ENCODE measurements around the gene MYOM1.
"Not testable (repeated sequence)": the region's sequence is repeated elsewhere in the genome, so short reads cannot be mapped to it uniquely, and the experiment has no call there.

MYOM1 gene

DNA sequence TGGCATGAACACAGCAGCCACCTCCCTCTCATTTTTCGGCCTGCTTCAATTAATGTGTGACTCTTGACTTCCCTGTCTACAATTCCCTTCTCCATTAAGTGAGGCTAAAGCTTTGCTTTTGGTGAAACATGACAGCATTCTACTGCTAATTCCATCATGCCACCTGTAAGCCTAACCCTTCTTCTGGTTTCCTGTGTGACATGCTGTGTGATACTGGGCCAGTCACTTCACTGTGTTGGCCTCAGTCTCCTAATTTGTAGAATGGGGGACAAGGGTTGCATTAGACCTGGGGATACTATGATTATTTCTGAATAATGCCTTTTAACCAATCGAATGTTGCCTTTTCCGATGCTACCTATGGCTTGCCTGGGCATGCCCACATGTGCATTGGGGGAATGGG is 146.4 kb downstream of the MYOM1 start:
- DNase-seq, result not testable (repeated sequence)

GRCh38 chr18:3071676-3072075 is 148.1 kb downstream of the MYOM1 start:
- no peak for DNase-seq

DNA sequence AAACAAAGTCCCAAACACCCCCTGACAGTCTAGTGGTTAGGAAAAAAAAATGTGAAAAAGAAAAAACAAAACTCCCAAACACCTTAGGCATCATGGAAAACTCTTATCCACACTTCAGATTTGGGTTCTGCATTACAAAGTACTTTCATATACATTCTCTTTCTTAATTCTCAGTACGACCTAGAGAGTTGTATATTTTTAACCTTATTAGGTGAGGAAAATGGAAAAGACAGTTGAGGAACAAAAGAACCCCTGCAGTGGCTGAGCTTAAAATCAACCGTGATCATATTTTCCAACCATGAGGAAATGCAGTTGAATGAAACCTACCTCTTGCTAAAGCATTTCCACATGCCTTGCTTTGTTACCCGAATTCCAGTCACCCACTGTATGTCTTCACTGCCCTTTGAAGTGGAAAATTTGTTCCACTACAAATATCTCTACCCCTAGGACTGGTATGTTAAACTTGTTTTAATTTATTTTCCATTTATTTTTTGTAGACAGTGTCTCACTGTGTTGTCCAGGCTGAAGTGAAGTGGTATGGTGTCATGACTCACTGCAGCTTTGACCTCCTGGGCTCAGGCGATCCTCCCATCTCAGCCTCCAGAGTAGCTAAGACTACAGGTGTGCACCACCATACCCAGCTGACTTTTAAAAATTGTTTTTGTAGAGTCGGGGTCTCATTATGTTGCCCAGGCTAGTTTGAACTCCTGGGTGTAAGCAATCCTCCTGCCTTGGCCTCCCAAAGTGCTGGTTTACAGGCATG is 149.9 kb downstream of the MYOM1 start:
- no peak for DNase-seq

- peak; percentile 7 for DNase-seq
These were observed 152.0 kb downstream of the MYOM1 start for GRCh38 chr18:3067722-3068121.

GRCh38 chr18:3067165-3067661 is 152.6 kb downstream of the MYOM1 start:
- DNase-seq, result no peak

GRCh38 chr18:3066341-3067110 is 153.2 kb downstream of the MYOM1 start:
- no peak for DNase-seq

DNA sequence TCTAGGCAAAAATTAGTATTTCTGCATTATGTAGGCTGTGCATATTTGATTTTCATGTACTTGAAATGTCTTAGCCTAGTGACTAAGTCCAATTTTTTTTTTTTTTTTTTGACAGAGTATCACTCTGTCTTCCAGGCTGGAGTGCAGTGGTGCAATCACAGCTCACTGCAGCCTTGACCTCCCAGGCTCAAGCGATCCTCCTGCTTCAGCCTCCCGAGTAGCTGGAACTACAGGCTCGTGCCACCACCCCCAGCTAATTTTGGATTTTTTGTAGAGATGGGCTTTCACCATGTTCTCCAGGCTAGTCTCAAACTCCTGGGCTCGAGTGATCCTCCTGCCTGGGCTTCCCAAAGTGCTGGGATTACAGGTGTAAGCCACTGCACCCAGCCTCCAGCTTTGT is 156.0 kb downstream of the MYOM1 start:
- not testable (repeated sequence) for DNase-seq

DNA sequence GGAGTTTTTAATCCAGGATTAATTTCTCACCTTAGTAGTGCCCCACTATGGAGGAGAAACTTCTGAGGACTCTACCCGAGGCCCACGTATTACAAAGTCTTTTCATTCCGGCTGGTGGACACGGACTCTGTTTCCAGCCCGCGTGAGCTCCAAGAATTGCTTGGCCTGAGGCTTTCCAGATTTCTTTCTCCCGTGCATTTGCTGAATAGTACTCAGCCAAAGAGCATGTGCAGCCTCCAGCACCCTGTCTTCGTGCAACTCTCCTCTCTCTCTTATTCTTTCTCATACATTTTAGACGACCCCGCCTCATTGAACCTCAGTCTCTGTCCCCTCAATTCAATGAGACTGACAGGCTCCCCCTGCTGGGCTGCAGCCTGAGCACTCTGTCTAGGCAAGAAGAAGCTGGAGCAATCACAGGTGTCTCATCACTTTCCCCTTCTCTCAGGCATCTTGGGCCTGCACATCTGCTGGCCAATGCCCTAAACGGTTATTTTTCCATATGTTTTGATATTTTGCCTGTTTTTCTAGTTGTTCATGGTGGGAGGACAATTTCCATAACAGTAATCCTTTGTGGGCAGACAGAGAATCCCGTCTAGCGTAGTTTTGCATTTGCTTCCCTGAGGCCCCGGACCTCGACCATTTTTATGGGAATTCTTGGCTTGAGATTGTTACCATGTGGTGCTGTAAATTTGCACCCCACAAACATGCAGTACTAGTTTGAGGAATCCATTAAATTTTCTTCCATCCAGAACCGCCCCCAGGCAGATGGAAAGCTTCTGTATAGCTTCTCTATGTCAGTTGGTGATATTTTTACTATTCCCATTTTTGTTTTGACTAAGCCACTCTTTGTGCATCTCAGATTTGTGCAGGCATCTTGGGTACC is 156.7 kb downstream of the MYOM1 start:
- peak; percentile 24 for DNase-seq

DNA sequence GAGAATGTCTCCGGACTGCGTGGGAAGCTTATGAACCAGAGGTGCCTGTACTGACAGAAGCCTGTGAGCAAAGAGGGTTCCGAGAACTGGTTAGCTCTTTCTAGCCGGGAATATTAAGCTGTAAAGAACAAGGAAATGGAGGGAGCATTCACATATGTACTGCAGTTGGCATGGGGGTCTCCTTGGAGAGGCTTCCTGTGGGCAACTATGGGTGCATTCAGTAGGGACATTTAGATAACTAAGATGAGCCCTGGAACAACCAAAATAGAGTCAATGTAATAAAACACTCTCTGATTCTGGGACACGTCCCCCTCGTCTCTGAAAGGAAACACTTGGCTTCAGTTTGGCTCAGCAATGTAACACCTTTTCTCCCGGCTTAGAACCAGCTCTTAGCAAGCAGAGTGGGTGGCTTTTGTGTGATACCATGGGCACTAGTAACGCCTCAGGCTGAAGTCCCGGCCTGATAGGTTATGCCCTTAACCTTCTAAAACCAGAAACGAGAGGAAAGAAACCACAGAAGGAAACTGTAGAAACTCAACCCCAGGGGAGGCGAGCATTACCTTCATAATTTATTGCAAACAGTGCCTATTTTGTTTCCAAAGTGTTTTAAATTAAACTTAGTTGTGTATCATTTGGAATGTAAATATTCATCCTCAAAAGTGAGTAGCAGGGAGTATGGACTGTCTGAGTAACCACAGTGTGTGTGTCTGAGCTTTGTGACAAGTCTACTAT is 158.0 kb downstream of the MYOM1 start:
- no peak for DNase-seq

DNA sequence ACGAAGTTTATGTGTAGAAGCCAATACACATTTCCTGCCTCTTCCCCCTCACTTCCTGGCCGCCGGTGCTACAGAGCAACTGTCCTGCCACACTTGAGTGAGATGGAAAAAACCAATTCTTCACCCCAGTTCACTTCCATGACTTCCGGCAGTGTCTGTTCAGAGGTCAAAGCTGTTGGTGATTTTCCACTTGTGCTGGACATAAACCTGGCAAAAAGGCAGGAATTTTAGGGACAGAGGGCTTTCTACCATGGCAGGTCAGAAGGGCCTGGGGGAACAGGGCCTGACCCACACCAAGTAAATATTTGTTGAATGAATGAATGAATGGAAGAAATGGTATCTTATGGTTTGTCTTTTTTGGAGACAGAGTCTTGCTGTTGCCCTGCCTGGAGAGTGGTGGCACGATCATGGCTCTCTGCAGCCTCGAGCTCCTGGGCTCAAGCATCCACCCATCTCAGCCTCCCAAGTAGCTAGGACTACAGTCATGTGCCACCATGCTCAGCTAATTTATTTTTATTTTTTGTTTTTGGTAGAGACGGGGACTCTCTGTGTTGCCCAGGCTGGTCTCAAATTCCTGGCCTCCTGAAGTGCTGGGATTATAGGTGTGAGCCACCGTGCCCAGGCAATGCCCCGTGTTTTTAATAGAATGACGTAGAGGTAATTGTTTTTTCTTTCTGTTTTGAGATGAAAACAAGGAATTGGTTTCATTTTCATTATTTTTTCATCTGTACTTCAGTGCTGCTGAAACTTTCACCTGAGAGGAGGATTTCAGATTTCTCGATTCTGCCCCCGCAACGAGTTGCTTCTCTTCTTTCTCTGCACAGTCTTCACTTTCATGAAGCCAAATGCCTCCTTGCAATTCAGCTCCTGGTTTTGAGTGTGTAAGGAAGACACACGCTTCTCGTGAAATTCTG is 158.8 kb downstream of the MYOM1 start:
- no peak for DNase-seq

DNA sequence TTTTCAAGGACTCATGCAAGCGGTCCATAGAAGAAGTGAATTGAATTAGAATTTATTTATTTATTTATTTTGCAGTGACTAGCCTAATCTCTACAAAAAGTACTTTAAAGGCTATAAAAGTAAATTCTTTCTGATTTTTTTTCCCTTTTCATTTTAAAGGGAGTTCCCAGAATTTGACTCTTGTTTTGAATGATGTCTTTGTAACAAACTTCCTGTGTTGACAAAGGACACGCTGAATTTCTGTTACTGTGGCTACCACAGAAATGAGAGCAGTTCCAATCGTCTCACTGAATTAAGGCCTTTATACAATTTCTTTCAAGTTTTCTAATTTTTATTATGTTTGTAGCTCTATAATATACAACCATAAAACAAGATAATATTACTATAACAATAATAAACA is 160.5 kb downstream of the MYOM1 start:
- DNase-seq, result no peak

DNA sequence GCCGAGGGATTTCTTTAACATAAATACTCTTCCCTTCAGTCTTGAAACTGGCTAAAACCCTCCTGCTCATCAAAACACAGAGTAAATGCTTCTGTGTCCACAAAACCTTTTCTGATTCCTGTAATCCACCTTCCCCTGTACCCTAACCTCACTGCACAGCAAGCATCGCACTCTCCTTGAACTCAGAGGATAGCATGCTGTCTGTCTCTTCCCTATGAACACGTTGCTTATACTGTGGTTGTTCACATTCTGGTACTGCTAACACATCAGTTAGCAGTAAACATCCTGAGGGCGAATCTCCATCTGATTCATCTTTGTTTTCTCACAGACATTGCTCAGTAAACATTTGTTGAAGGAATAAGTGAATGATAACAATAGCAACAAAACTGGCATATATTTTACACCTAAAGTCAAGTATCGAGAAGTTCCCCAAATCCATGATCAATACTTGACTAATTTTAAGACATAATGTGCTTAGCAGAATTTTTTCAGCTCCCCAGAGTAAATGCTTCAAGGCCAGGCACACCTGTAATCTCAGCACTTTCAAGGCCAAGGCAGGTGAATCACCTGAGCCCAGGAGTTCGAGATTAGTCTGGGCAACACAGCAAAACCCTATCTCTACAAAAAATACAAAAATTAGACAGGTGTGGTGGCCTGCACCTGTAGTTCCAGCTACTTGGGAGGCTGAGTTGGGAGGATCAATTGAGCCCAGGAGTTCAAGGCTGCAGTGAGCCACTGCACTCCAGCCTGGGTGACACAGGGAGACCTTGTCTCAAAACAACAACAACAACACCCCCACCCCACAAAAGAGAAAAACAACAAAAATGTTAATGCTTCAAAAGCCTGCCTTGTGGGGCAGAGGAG is 161.2 kb downstream of the MYOM1 start:
- DNase-seq, result no peak

DNA sequence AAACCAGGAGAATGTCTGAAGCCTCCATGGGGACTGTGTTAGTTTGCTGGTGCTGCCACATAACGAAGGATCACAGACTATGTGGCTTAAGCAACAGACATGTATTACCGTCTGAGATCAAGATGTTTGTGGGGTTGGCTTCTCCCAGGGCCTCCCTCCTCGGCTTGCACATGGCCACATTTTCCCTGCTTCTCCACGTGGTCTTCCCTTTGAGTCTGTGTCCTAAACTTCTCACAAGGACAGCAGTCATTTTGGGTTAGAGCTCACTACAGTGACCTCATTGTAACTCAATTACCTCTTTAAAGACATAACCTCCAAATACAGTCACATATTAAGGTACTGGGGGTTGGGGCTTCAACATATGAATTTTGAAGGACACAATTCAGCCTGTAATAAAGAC is 162.2 kb downstream of the MYOM1 start:
- DNase-seq, result no peak

DNA sequence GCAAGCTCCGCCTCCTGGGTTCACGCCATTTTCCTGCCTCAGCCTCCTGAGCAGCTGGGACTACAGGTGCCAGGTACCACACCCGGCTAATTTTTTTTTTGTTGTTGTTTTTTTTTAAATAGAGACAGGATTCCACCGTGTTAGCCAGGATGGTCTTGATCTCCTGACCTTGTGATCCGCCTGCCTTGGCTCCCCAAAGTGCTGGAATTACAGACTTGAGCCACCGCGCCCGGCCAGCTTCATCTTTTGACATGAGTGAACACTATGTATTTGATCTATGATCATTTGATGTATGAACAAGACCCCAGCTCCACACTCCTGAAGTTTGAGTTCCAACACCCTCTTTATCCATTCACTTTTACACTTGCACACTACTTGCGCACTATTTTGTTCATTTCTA is 163.5 kb downstream of the MYOM1 start:
- peak; percentile 23 for DNase-seq

DNA sequence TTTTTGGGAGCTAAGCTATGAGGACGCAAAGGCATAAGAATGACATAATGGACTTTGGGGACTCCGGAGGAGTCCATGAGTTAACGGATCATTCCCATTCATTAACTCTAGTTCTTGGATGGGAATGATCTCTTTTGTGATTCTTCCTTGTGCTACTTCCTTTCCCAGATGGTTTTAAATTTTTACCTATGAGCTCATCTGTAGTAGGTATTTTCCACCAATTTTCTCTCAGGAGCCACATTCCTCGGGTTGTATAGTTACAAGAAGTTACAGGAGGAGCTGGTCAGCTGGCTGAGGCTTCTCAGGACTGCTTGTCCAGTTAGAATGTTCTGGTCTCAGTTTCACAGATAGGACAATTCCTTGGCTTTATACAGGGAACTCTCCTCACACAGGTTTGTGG is 164.0 kb downstream of the MYOM1 start:
- no peak for DNase-seq

DNA sequence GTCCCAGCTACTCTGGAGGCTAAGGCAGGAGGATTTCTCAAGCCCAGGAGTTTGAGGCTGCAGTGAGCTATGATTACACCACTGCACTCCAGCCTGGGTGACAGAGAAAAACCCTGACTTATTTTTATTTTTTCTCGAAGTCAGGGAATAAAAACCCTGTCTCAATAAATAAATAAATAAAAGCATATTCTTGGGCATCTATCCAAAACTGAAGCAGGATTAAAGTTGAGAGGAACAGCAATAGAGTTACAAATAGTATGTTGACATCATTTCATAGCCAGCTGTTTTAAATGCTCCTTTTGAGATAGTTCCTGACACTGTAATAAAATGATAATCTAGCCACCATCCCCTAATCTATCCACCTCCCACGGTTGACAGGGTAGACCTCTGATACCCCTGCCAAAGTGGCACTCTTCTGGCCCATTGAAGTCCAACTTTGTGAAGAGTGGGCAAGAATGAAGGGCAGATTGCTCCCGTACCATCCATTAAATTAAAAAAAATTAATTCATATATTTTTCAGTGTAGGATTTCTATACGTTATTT is 164.5 kb downstream of the MYOM1 start:
- DNase-seq, result no peak

DNA sequence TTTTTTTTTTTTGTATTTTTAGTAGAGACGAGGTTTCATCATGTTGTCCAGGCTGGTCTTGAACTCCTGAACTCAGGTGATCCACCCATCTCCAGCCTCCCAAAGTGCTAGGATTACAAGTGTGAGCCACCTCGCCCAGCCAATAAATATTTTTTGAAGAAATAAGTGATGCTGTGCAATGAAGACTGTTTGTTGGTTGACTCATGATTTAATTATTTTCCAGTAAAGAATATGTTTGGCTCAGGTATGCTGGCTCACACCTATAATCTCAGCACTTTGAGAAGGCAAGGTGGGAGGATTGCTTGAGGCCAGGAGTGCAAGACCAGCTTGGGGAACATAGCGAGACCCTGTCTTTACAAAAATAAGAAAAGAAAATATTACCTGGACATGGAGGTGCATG is 165.0 kb downstream of the MYOM1 start:
- no peak for DNase-seq

DNA sequence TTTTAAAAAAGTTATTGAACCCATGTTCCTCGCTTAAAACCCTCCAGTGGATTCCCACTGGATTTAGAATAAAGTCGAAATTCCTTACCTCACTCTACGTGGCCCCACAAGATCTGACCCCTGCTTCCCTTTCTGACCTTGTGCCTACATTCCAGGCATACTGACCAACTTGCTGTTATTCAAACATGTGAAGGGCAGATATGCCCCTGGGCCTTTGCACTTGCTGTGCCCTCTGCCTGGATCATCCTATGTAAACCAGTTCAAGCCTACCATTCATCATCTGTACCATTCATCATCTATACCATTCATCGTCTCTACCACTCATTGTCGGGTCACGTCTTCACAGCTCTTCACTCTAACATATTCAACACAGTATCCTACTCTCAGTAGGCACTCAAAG is 165.6 kb downstream of the MYOM1 start:
- no peak for DNase-seq

DNA sequence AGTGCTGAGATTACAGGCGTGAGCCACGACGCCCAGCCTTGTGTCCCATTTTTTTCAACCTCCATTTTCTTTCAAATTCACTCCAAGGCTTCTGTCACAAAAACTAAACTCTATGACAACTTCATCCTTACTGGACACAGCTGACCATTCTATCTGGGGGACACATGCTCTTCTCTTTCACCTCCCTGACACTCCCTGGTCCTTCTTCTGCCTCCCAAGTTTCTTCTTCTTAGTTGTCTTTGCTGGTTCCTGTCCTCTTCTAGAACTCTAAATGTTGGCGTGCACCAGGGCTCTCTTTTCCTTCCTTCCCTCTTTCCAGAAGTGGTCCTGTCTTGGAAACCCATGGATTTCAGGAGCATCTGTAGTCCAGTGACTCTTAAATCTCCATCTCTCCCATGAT is 166.7 kb downstream of the MYOM1 start:
- DNase-seq, result no peak

GRCh38 chr18:3052411-3052758 is 167.4 kb downstream of the MYOM1 start:
- DNase-seq, result no peak

Data from NCI-H2171 treated with DMSO at 0.1 percent for 48 hours (cell line).